Measurements from ENCODE around the gene MTHFD1L.

Gene MTHFD1L

GRCh38 chr6:151056230-151056907 is 190.9 kb downstream of the MTHFD1L start:
- DNase-seq (ENCODE audit: low spot score) = no peak
- in situ Hi-C loops (cut with MboI; ENCODE audit: low sequenced_read_pairs, unreplicated experiment) = no loop called here
- TF ChIP-seq CTCF (IDR thresholded peaks at IDR 0.05; ENCODE audit: borderline replicate concordance, control extremely low read depth, extremely low read depth, insufficient read depth, missing control alignments) = no peak

- DNase-seq (ENCODE audit: low spot score) = no peak
- in situ Hi-C loops (cut with MboI; ENCODE audit: low sequenced_read_pairs, unreplicated experiment) = no loop called here
- no peak for TF ChIP-seq CTCF (IDR thresholded peaks at IDR 0.05; ENCODE audit: borderline replicate concordance, control extremely low read depth, extremely low read depth, insufficient read depth, missing control alignments)
These were observed 191.6 kb downstream of the MTHFD1L start for GRCh38 chr6:151057061-151057460.

GRCh38 chr6:151058021-151058733 is 192.7 kb downstream of the MTHFD1L start:
- DNase-seq (ENCODE audit: low spot score) = no peak
- no peak for TF ChIP-seq CTCF (IDR thresholded peaks at IDR 0.05; ENCODE audit: borderline replicate concordance, control extremely low read depth, extremely low read depth, insufficient read depth, missing control alignments)
- in situ Hi-C loops (cut with MboI; ENCODE audit: low sequenced_read_pairs, unreplicated experiment) = no loop called here

- in situ Hi-C loops (cut with MboI; ENCODE audit: low sequenced_read_pairs, unreplicated experiment) = no loop called here
- no peak for DNase-seq (ENCODE audit: low spot score)
- TF ChIP-seq CTCF (IDR thresholded peaks at IDR 0.05; ENCODE audit: borderline replicate concordance, control extremely low read depth, extremely low read depth, insufficient read depth, missing control alignments) = no peak
These were observed 194.2 kb downstream of the MTHFD1L start for GRCh38 chr6:151059612-151060095.

- no peak for DNase-seq (ENCODE audit: low spot score)
- in situ Hi-C loops (cut with MboI; ENCODE audit: low sequenced_read_pairs, unreplicated experiment) = no loop called here
- no peak for TF ChIP-seq CTCF (IDR thresholded peaks at IDR 0.05; ENCODE audit: borderline replicate concordance, control extremely low read depth, extremely low read depth, insufficient read depth, missing control alignments)
These were observed 194.7 kb downstream of the MTHFD1L start for GRCh38 chr6:151060096-151060765.

- in situ Hi-C loops (cut with MboI; ENCODE audit: low sequenced_read_pairs, unreplicated experiment) = no loop called here
- DNase-seq (ENCODE audit: low spot score) = no peak
- no peak for TF ChIP-seq CTCF (IDR thresholded peaks at IDR 0.05; ENCODE audit: borderline replicate concordance, control extremely low read depth, extremely low read depth, insufficient read depth, missing control alignments)
These were observed 195.4 kb downstream of the MTHFD1L start for GRCh38 chr6:151060766-151061531.

All from GM13976 (cell line).